PFSK-1 (cell line): ENCODE results near the gene C4A.

Experiments used
- FOXP2 ChIP-seq: optimal IDR thresholded peaks from 2 replicates; pipeline ENCODE3; 2011; ENCODE audit warnings: borderline replicate concordance, control low read depth, inconsistent platforms; ENCODE audit not compliant: insufficient read depth; ENCODE audit errors: extremely low read length, extremely low read depth
- POLR2AphosphoS5 ChIP-seq: IDR thresholded peaks from 2 replicates; pipeline ENCODE4 v1.6.1; 2012; ENCODE audit warnings: low read depth, mild to moderate bottlenecking, control low read depth, low read length, moderate library complexity
- SIN3A ChIP-seq: IDR thresholded peaks from 2 replicates; pipeline ENCODE4 v1.6.1; 2012; ENCODE audit warnings: mild to moderate bottlenecking, low read length, moderate library complexity, borderline replicate concordance; ENCODE audit not compliant: insufficient read depth
- TAF1 ChIP-seq: IDR thresholded peaks from 2 replicates; pipeline ENCODE4 v1.6.1; 2012; ENCODE audit warnings: low read length, control low read depth, borderline replicate concordance; ENCODE audit not compliant: insufficient read depth
- TF ChIP-seq, protein P1 (sequence below), 2 experiments: IDR thresholded peaks; 2 replicates each; pipeline versions ENCODE4 v1.6.1 to v1.8.0; 2011 to 2012; ENCODE audit warnings: low read depth in 2 of 2, low read length in 2 of 2, control low read depth in 1 of 2, inconsistent platforms in 1 of 2, mild to moderate bottlenecking in 1 of 2, moderate library complexity in 1 of 2; ENCODE audit not compliant: insufficient read depth in 1 of 2

GRCh38 chr6:31956796-31957195 lies 25.1 kb upstream of the C4A start:
- no peak for TF ChIP-seq TAF1
- no peak for TF ChIP-seq POLR2AphosphoS5
- TF ChIP-seq, protein P1, sequence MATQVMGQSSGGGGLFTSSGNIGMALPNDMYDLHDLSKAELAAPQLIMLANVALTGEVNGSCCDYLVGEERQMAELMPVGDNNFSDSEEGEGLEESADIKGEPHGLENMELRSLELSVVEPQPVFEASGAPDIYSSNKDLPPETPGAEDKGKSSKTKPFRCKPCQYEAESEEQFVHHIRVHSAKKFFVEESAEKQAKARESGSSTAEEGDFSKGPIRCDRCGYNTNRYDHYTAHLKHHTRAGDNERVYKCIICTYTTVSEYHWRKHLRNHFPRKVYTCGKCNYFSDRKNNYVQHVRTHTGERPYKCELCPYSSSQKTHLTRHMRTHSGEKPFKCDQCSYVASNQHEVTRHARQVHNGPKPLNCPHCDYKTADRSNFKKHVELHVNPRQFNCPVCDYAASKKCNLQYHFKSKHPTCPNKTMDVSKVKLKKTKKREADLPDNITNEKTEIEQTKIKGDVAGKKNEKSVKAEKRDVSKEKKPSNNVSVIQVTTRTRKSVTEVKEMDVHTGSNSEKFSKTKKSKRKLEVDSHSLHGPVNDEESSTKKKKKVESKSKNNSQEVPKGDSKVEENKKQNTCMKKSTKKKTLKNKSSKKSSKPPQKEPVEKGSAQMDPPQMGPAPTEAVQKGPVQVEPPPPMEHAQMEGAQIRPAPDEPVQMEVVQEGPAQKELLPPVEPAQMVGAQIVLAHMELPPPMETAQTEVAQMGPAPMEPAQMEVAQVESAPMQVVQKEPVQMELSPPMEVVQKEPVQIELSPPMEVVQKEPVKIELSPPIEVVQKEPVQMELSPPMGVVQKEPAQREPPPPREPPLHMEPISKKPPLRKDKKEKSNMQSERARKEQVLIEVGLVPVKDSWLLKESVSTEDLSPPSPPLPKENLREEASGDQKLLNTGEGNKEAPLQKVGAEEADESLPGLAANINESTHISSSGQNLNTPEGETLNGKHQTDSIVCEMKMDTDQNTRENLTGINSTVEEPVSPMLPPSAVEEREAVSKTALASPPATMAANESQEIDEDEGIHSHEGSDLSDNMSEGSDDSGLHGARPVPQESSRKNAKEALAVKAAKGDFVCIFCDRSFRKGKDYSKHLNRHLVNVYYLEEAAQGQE (IDR thresholded peaks at IDR 0.05; ENCODE audit: insufficient read depth in 1 of 2, low read depth in 2 of 2, low read length in 2 of 2), result no peak
- no peak for TF ChIP-seq SIN3A
- TF ChIP-seq FOXP2, result no peak
